Non-pigmented ciliary epithelial cell (primary cell): ENCODE results near the gene TRDN.

ENCODE experiments used
- DNase-seq: peaks from one replicate; pipeline ENCODE4 v3.0.0-alpha.2; 2010; ENCODE audit warnings: low read depth

Gene TRDN

GRCh38 chr6:123636782-123637181, at the start of gene TRDN:
Gene TRDN, minus strand, starts transcription at chr6:123636950. Its CDS starts 175 bp downstream, at chr6:123636775.
- no peak for DNase-seq

- no peak for DNase-seq
Measured at GRCh38 chr6:123681957-123682462, 45.3 kb upstream of the TRDN start.

GRCh38 chr6:123677897-123678296, 41.1 kb upstream of the TRDN start:
- no peak for DNase-seq

- DNase-seq: no peak
Measured at GRCh38 chr6:123676793-123677192, 40.0 kb upstream of the TRDN start.

GRCh38 chr6:123668965-123669591, 32.3 kb upstream of the TRDN start:
- no peak for DNase-seq

GRCh38 chr6:123668063-123668462, 31.3 kb upstream of the TRDN start:
- no peak for DNase-seq

GRCh38 chr6:123663436-123663835, 26.7 kb upstream of the TRDN start:
- no peak for DNase-seq

- DNase-seq: no peak
Measured at GRCh38 chr6:123662757-123663156, 26.0 kb upstream of the TRDN start.

GRCh38 chr6:123661105-123661891, 24.5 kb upstream of the TRDN start:
- no peak for DNase-seq

- no peak for DNase-seq
Measured at GRCh38 chr6:123659960-123660748, 23.4 kb upstream of the TRDN start.

- no peak for DNase-seq
Measured at GRCh38 chr6:123658848-123659247, 22.1 kb upstream of the TRDN start.

GRCh38 chr6:123655521-123656306, 19.0 kb upstream of the TRDN start:
- DNase-seq: no peak

GRCh38 chr6:123648723-123649122, 12.0 kb upstream of the TRDN start:
- DNase-seq: no peak

GRCh38 chr6:123648020-123648580, 11.3 kb upstream of the TRDN start:
- no peak for DNase-seq

- no peak for DNase-seq
Measured at GRCh38 chr6:123641497-123641896, 4.7 kb upstream of the TRDN start.

GRCh38 chr6:123640567-123641187, 3.9 kb upstream of the TRDN start:
- no peak for DNase-seq

GRCh38 chr6:123638865-123639264, 2.1 kb upstream of the TRDN start:
- DNase-seq: no peak

- no peak for DNase-seq
Measured at GRCh38 chr6:123636282-123636681, 468 bp downstream of the TRDN start.

- DNase-seq: no peak
Measured at GRCh38 chr6:123635567-123635966, 1.2 kb downstream of the TRDN start.

- no peak for DNase-seq
Measured at GRCh38 chr6:123635144-123635543, 1.6 kb downstream of the TRDN start.

- no peak for DNase-seq
Measured at GRCh38 chr6:123632641-123633040, 4.1 kb downstream of the TRDN start.
